ENCODE data around the gene PTPN12.

GRCh38 chr7:77536017-77536412, 1.1 kb upstream of the PTPN12 start:
- TF ChIP-seq CTCF (IDR thresholded peaks at IDR 0.05) (no peak), POLR2A (IDR thresholded peaks at IDR 0.05) (no peak), EP300 (IDR thresholded peaks at IDR 0.05) (no peak)

Measured in sigmoid colon (tissue), 4 donors.